Measurements from ENCODE around the gene SACS. TPM values are rescaled to one million over a fixed set of nuclear protein-coding genes. Genes with fewer than 3 reads are reported as not detected.

The SACS gene
- total RNA-seq, 4 donors from 2014 or later = 12.9 to 32.9 (median 23.5) TPM

DNA sequence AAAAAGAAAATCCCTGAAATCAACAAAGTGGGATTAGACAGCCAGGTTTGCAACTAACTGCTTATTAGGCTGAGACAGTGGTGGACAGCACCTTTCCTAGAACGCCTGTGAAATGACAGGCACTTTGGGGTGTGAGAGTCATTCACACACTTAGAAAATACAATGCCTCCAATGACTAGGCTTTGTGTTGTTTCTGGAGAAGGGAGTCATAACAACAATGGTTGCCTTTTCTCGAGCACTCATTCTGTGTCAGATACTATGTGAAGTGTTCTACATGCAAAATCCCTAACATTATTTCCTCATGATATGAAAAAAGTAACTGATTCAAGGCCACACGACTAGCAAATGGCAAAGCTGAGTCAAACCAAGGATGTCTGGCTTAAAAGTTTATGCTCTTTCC, 41.2 kb downstream of the SACS start:
- Histone ChIP-seq H3K27me3 (no peaks in the 10 kb centered on the region), H3K4me3 (no peak overlapping the region), H3K9me3 (no peaks in the 10 kb centered on the region), H3K36me3 (no peaks in the 10 kb centered on the region), H3K27ac (no peak overlapping the region), H3K4me1 (no peaks in the 10 kb centered on the region)
- TF ChIP-seq POLR2A (IDR thresholded peaks at IDR 0.05) = no peak
- TF ChIP-seq, protein P1, sequence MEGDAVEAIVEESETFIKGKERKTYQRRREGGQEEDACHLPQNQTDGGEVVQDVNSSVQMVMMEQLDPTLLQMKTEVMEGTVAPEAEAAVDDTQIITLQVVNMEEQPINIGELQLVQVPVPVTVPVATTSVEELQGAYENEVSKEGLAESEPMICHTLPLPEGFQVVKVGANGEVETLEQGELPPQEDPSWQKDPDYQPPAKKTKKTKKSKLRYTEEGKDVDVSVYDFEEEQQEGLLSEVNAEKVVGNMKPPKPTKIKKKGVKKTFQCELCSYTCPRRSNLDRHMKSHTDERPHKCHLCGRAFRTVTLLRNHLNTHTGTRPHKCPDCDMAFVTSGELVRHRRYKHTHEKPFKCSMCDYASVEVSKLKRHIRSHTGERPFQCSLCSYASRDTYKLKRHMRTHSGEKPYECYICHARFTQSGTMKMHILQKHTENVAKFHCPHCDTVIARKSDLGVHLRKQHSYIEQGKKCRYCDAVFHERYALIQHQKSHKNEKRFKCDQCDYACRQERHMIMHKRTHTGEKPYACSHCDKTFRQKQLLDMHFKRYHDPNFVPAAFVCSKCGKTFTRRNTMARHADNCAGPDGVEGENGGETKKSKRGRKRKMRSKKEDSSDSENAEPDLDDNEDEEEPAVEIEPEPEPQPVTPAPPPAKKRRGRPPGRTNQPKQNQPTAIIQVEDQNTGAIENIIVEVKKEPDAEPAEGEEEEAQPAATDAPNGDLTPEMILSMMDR (IDR thresholded peaks at IDR 0.05) = no peak
- no peak for TF ChIP-seq EP300 (IDR thresholded peaks at IDR 0.05)
- DNase-seq (ENCODE audit: low spot score in 2 of 2) = no peak
- 58 to 66% methylated on average over 3 of the region's 3 CpGs for WGBS, 2 donors

- Histone ChIP-seq H3K36me3 (no peaks in the 10 kb centered on the region), H3K27ac (no peak overlapping the region), H3K4me3 (no peak overlapping the region), H3K27me3 (no peaks in the 10 kb centered on the region), H3K9me3 (no peaks in the 10 kb centered on the region), H3K4me1 (no peaks in the 10 kb centered on the region)
- TF ChIP-seq, protein P1 (IDR thresholded peaks at IDR 0.05) = no peak
- TF ChIP-seq EP300 (IDR thresholded peaks at IDR 0.05) = no peak
- TF ChIP-seq POLR2A (IDR thresholded peaks at IDR 0.05) = no peak
- 70 to 86% methylated on average over 6 of the region's 6 CpGs for WGBS, 2 donors
- DNase-seq (ENCODE audit: low spot score in 2 of 2) = no peak
Measured at GRCh38 chr13:23391752-23392151, 41.8 kb downstream of the SACS start.

DNA sequence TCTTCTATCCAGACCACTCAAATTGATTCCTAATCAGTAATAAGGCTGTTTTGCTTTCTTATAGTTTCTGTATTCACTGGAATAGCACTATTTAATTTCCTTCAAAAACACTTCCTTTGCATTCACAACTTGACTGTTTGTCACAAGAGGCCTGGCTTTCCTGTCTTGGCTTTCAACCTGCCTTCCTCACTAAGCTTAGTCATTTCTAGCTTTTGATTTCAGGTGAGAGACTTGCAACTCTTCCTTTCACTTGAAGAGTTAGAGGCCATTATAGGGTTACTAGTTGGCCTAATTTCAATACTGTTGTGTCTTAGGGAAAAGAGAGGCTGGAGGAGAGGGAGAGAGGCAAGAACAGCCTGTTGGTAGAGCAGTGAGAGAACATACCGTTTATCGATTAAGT, 47.0 kb downstream of the SACS start:
- Histone ChIP-seq H3K36me3 (no peaks in the 10 kb centered on the region), H3K27me3 (no peaks in the 10 kb centered on the region), H3K4me1 (peaks cover 0 to 4% (median 0%) of the 10 kb centered on the region in 4 donors), H3K27ac (no peak overlapping the region), H3K4me3 (no peak overlapping the region), H3K9me3 (no peaks in the 10 kb centered on the region)
- TF ChIP-seq EP300 (IDR thresholded peaks at IDR 0.05) (no peak), POLR2A (IDR thresholded peaks at IDR 0.05) (no peak)
- TF ChIP-seq, protein P1 (IDR thresholded peaks at IDR 0.05) = no peak
- DNase-seq (ENCODE audit: low spot score in 2 of 2) = no peak
- 80 to 94% methylated on average over 2 of the region's 2 CpGs for WGBS, 2 donors

GRCh38 chr13:23385931-23386330, 47.6 kb downstream of the SACS start:
- Histone ChIP-seq H3K4me1 (peaks cover 0 to 4% (median 0%) of the 10 kb centered on the region in 4 donors), H3K36me3 (no peaks in the 10 kb centered on the region), H3K27me3 (no peaks in the 10 kb centered on the region), H3K27ac (no peak overlapping the region), H3K9me3 (no peaks in the 10 kb centered on the region), H3K4me3 (no peak overlapping the region)
- TF ChIP-seq POLR2A (IDR thresholded peaks at IDR 0.05) (no peak), EP300 (IDR thresholded peaks at IDR 0.05) (no peak)
- TF ChIP-seq, protein P1 (IDR thresholded peaks at IDR 0.05) = no peak
- no peak for DNase-seq (ENCODE audit: low spot score in 2 of 2)
- 94 to 98% methylated on average over 3 of the region's 3 CpGs for WGBS, 2 donors

DNA sequence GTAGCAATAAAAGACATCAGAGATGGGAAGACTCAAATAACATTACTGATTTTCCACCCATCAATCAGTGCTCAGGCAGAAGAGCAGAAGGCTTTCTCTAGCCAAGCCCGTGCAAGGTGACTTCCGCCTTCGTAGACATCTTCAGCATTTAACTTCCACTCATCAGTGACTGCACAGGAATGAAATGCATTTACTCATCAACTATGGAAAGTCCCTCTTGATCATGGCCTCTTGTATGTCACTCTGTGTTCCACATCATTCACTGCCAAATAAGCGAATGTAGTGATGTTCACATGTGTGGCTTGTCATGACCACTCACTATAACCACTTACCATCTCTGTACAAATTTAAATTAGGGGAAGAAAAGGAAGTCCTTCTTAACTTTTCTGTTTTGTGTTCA, 49.4 kb downstream of the SACS start:
- WGBS, 2 donors = 95 to 97% methylated on average over 4 of the region's 4 CpGs
- no peaks in the 10 kb centered on the region for H3K36me3 ChIP-seq
- H3K27me3 ChIP-seq = no peaks in the 10 kb centered on the region
- no peaks in the 10 kb centered on the region for H3K9me3 ChIP-seq
- H3K4me3 ChIP-seq = no peak overlapping the region
- TF ChIP-seq POLR2A (IDR thresholded peaks at IDR 0.05) (no peak), EP300 (IDR thresholded peaks at IDR 0.05) (no peak)
- TF ChIP-seq, protein P1 (IDR thresholded peaks at IDR 0.05) = no peak
- no peak for DNase-seq (ENCODE audit: low spot score in 2 of 2)
- no peak overlapping the region for H3K27ac ChIP-seq
- peaks cover 0 to 4% (median 0%) of the 10 kb centered on the region in 4 donors for H3K4me1 ChIP-seq
